IMR-90 (cell line): Measurements from ENCODE around the gene OR5AC2. TPM values are rescaled to one million over a fixed set of nuclear protein-coding genes. Genes with fewer than 3 reads are reported as not detected.
A peak's percentile ranks its signal among the peaks of the same experiment; 100 is the strongest.

ENCODE experiments used
- ATAC-seq: fragments of 200-7000 bp; cut with Tn5 transposase; 2 replicates; pipeline ENCODE4 v1.9.1; 2020; ENCODE audit warnings: low read depth, mild to moderate bottlenecking, moderate library complexity
- BruUV-seq: library from RNA; stranded (reverse); fragments of 400-500 nt; replicated peaks from 2 replicates; lab custom pipeline; 2021; lab: Mats Ljungman, UMichigan
- CTCF ChIA-PET: fragments of 300-600 bp; formaldehyde crosslinking; extraction: SDS; loops from one replicate; lab custom pipeline; 2021; ENCODE audit warnings: antibody characterized with exemption; lab: Yijun Ruan, JAX
- POLR2A ChIA-PET: fragments of 300-600 bp; sonication (Branson Sonifier 250); formaldehyde crosslinking; loops from one replicate; lab custom pipeline; 2022; ENCODE audit warnings: antibody characterized with exemption; ENCODE audit not compliant: unreplicated experiment; lab: Charles Lee
- DNase-seq: peaks from one replicate; pipeline ENCODE4 v3.0.0; 2013
- H2AFZ ChIP-seq: replicated peaks from 2 replicates; pipeline ENCODE3; 2013; ENCODE audit warnings: low read length, mild to moderate bottlenecking; ENCODE audit not compliant: poor library complexity
- H2AK5ac ChIP-seq: 2 replicates; pipeline ENCODE4 v1.6.1; 2013; ENCODE audit warnings: low read depth, low read length, inconsistent platforms
- H2AK9ac ChIP-seq: replicated peaks from 2 replicates; pipeline ENCODE3; 2013; ENCODE audit warnings: mild to moderate bottlenecking, low read depth, low read length, moderate library complexity; ENCODE audit not compliant: poor library complexity
- H2BK120ac ChIP-seq: 2 replicates; pipeline ENCODE4 v1.6.1; 2013; ENCODE audit warnings: low read depth, low read length, inconsistent platforms
- H2BK15ac ChIP-seq: 3 replicates; pipeline ENCODE4 v1.6.1; 2013; ENCODE audit warnings: low read depth, low read length, inconsistent platforms
- H2BK20ac ChIP-seq: 2 replicates; pipeline ENCODE4 v1.6.1; 2013; ENCODE audit warnings: low read depth, mild to moderate bottlenecking, inconsistent platforms, low read length, moderate library complexity
- H2BK5ac ChIP-seq: 2 replicates; pipeline ENCODE4 v1.6.1; 2013; ENCODE audit warnings: mild to moderate bottlenecking, low read depth, low read length, inconsistent platforms; ENCODE audit not compliant: poor library complexity, severe bottlenecking
- H3K14ac ChIP-seq: replicated peaks from 2 replicates; pipeline ENCODE4 v1.6.1; 2013; ENCODE audit warnings: low read depth, low read length, inconsistent platforms
- H3K18ac ChIP-seq: 2 replicates; pipeline ENCODE4 v1.6.1; 2013; ENCODE audit warnings: low read depth, low read length, control low read depth
- H3K23ac ChIP-seq: 2 replicates; pipeline ENCODE4 v1.6.1; 2013; ENCODE audit warnings: low read depth, low read length, inconsistent platforms
- H3K27ac ChIP-seq: 2 replicates; pipeline ENCODE4 v1.5.1; 2013; ENCODE audit warnings: mild to moderate bottlenecking, control low read depth, low read length; ENCODE audit not compliant: insufficient read depth
- H3K27me3 ChIP-seq: 2 replicates; pipeline ENCODE4 v1.6.1; 2013; ENCODE audit warnings: low read length; ENCODE audit not compliant: control insufficient read depth, insufficient read depth
- H3K36me3 ChIP-seq: 2 replicates; pipeline ENCODE4 v1.6.1; 2013; ENCODE audit warnings: low read length, mixed read lengths; ENCODE audit not compliant: control insufficient read depth, insufficient read depth
- H3K4ac ChIP-seq: 2 replicates; pipeline ENCODE4 v1.6.1; 2013; ENCODE audit warnings: low read depth, low read length, inconsistent platforms
- H3K4me1 ChIP-seq: 2 replicates; pipeline ENCODE4 v1.6.1; 2013; ENCODE audit warnings: low read length, mixed read lengths; ENCODE audit not compliant: control insufficient read depth, insufficient read depth
- H3K4me2 ChIP-seq: 2 replicates; pipeline ENCODE4 v1.6.1; 2013; ENCODE audit warnings: low read depth, mild to moderate bottlenecking, control low read depth, low read length, moderate library complexity
- H3K4me3 ChIP-seq: 2 replicates; pipeline ENCODE4 v1.5.1; 2013; ENCODE audit warnings: low read depth, mild to moderate bottlenecking, control low read depth, low read length, moderate library complexity; ENCODE audit not compliant: insufficient read depth
- H3K56ac ChIP-seq: 2 replicates; pipeline ENCODE4 v1.6.1; 2013; ENCODE audit warnings: low read length, inconsistent platforms; ENCODE audit not compliant: insufficient read depth; ENCODE audit errors: extremely low read depth
- H3K79me1 ChIP-seq, 2 experiments: 2 replicates each; pipeline ENCODE4 v1.6.1; 2013; ENCODE audit warnings: low read length in 2 of 2, inconsistent platforms in 1 of 2, low read depth in 1 of 2
- H3K9ac ChIP-seq: 2 replicates; pipeline ENCODE4 v1.6.1; 2013; ENCODE audit warnings: low read depth, low read length, control low read depth
- H3K9me1 ChIP-seq: 2 replicates; pipeline ENCODE4 v1.6.1; 2013; ENCODE audit warnings: low read length, inconsistent platforms; ENCODE audit not compliant: insufficient read depth
- H3K9me3 ChIP-seq: 2 replicates; pipeline ENCODE4 v1.6.1; 2013; ENCODE audit warnings: low read length; ENCODE audit not compliant: control insufficient read depth, insufficient read depth
- H4K20me1 ChIP-seq: 2 replicates; pipeline ENCODE4 v1.6.1; 2013; ENCODE audit warnings: low read length, inconsistent platforms; ENCODE audit not compliant: insufficient read depth
- H4K5ac ChIP-seq: 2 replicates; pipeline ENCODE4 v1.6.1; 2013; ENCODE audit warnings: mild to moderate bottlenecking, low read depth, low read length, control low read depth
- H4K8ac ChIP-seq, 2 experiments: 2 replicates each; pipeline ENCODE4 v1.6.1; 2013; ENCODE audit warnings: low read depth in 2 of 2, low read length in 2 of 2, control low read depth in 1 of 2, inconsistent platforms in 1 of 2
- H4K91ac ChIP-seq: 2 replicates; pipeline ENCODE4 v1.6.1; 2013; ENCODE audit warnings: low read depth, low read length, inconsistent platforms; ENCODE audit not compliant: insufficient read depth
- MAFK ChIP-seq: IDR thresholded peaks from 2 replicates; pipeline ENCODE4 v1.6.1; 2012; ENCODE audit warnings: low read depth, low read length, improper control_type of control experiment
- MAZ ChIP-seq: IDR thresholded peaks from 2 replicates; pipeline ENCODE4 v1.6.1; 2012; ENCODE audit warnings: low read depth, mild to moderate bottlenecking, low read length, improper control_type of control experiment, moderate library complexity, borderline replicate concordance
- dilution Hi-C: fragments of 300-500 bp; cut with HindIII; formaldehyde crosslinking; loops from one replicate; pipeline ENCODE4 v1.14.3; 2018; ENCODE audit warnings: low sequenced_read_pairs; ENCODE audit not compliant: unreplicated experiment
- in situ Hi-C: fragments of 300-500 bp; cut with MboI; formaldehyde crosslinking; loops from 3 replicates; pipeline ENCODE4 v1.14.3; 2019; ENCODE audit warnings: low sequenced_read_pairs, inconsistent platforms, mixed read lengths
- intact Hi-C: fragments of 100-400 bp; cut with micrococcal nuclease; formaldehyde crosslinking; loops from 2 replicates; pipeline ENCODE4 v1.10.0; 2022
- polyA plus RNA-seq, 3 experiments: library from polyadenylated mRNA; depleted of rRNA; stranded (reverse); fragments of >200 nt; gene quantifications; 2 replicates each; pipeline ENCODE4 v1.2.3, GENCODE V29; 2012; ENCODE audit warnings: low replicate concordance in 1 of 3
- total RNA-seq: library from RNA; depleted of rRNA; stranded (reverse); fragments of >200 nt; gene quantifications from 2 replicates; pipeline ENCODE4 v1.2.3, GENCODE V29; 2012

The OR5AC2 gene
- total and polyA plus RNA-seq, 2 of the 4 experiments (the other 2 are of a cell fraction) = not detected

- Histone ChIP-seq H3K14ac (no peak overlapping the region), H3K27ac (no peak overlapping the region), H3K23ac (no peak overlapping the region), H3K27me3 (no peaks in the 10 kb centered on the region), H3K4ac (no peak overlapping the region), H2BK15ac (no peak overlapping the region), H2BK120ac (no peak overlapping the region), H2BK20ac (no peak overlapping the region), H2BK5ac (no peak overlapping the region), H3K18ac (no peak overlapping the region), H4K5ac (no peak overlapping the region), H3K9ac (no peak overlapping the region), H2AK9ac (no peak overlapping the region), H2AK5ac (no peak overlapping the region), H4K91ac (no peak overlapping the region), H3K9me3 (peaks cover 3% of the 10 kb centered on the region; the same call in 1 of the 2 replicates), H3K9me1 (no peaks in the 10 kb centered on the region), H3K4me3 (no peak overlapping the region), H3K4me1 (no peaks in the 10 kb centered on the region), H4K8ac (no peak overlapping the region), H3K79me1 (no peaks in the 10 kb centered on the region), H3K4me2 (no peak overlapping the region), H2AFZ (no peak overlapping the region), H3K56ac (no peak overlapping the region), H4K20me1 (no peaks in the 10 kb centered on the region), H3K36me3 (no peaks in the 10 kb centered on the region)
- BruUV-seq = no TSS peak
- DNase-seq (no peak), ATAC-seq (no peak)
- no peak for TF ChIP-seq MAZ
- peak; percentile 50; the same call in 1 of the 2 replicates for TF ChIP-seq MAFK
- in situ Hi-C loops = no loop called here
- ChIA-PET CTCF (no interaction called here), POLR2A (no interaction called here)
- intact Hi-C loops = no loop called here
- dilution Hi-C loops = no loop called here
Measured at GRCh38 chr3:98110550-98110908, 23.6 kb downstream of the OR5AC2 start.
